Keratinocyte (primary cell): Measurements from ENCODE around the gene WFS1. TPM values are rescaled to one million over a fixed set of nuclear protein-coding genes. Genes with fewer than 3 reads are reported as not detected.

Experiments used
- DNase-seq: peaks from one replicate; pipeline ENCODE4 v3.0.0-alpha.2; 2011; ENCODE audit warnings: low read depth, missing footprints, low spot score
- FAIRE-seq: peaks from 2 replicates; lab custom pipeline; 2011; peaks lifted over from hg19 to GRCh38; lab: Jason Lieb, UNC
- H2AFZ ChIP-seq: 2 replicates; pipeline ENCODE4 v1.6.0; 2012; ENCODE audit warnings: low read length, control low read depth, inconsistent platforms; ENCODE audit not compliant: control insufficient read depth
- H3K27ac ChIP-seq: 2 replicates; pipeline ENCODE4 v1.5.1; 2011; ENCODE audit warnings: low read length; ENCODE audit not compliant: control insufficient read depth, insufficient read depth
- H3K27me3 ChIP-seq: 3 replicates; pipeline ENCODE4 v1.6.0; 2011; ENCODE audit warnings: low read length; ENCODE audit not compliant: control insufficient read depth, insufficient read depth; ENCODE audit errors: extremely low read depth
- H3K36me3 ChIP-seq, 2 experiments: 2 replicates in 1 of 2; 3 replicates in 1 of 2; pipeline ENCODE4 v1.5.1; 2011; ENCODE audit warnings: low read length in 2 of 2, mild to moderate bottlenecking in 1 of 2; ENCODE audit not compliant: control insufficient read depth in 2 of 2, insufficient read depth in 2 of 2; ENCODE audit errors: extremely low read depth in 1 of 2
- H3K4me1 ChIP-seq: 3 replicates; pipeline ENCODE4 v1.5.1; 2011; ENCODE audit warnings: low read length; ENCODE audit not compliant: control insufficient read depth, insufficient read depth; ENCODE audit errors: extremely low read depth
- H3K4me2 ChIP-seq: 3 replicates; pipeline ENCODE4 v1.6.0; 2011; ENCODE audit warnings: low read depth, low read length; ENCODE audit not compliant: control insufficient read depth, insufficient read depth; ENCODE audit errors: extremely low read depth
- H3K4me3 ChIP-seq, 3 experiments: fragments of 200-600 bp in 1 of 3; sonication (generic) in 1 of 3; 2 replicates in 2 of 3; 3 replicates in 1 of 3; pipeline ENCODE4 v1.5.1; 2011 to 2016; ENCODE audit warnings: low read length in 3 of 3, mild to moderate bottlenecking in 3 of 3, control low read depth in 2 of 3, inconsistent platforms in 1 of 3, low read depth in 1 of 3, mixed read lengths in 1 of 3, mixed run types in 1 of 3, moderate library complexity in 1 of 3; ENCODE audit not compliant: control insufficient read depth in 2 of 3, insufficient read depth in 2 of 3; ENCODE audit errors: extremely low read depth in 1 of 3
- H3K79me2 ChIP-seq: 2 replicates; pipeline ENCODE4 v1.6.0; 2012; ENCODE audit warnings: low read length; ENCODE audit not compliant: control insufficient read depth, insufficient read depth
- H3K9ac ChIP-seq: 3 replicates; pipeline ENCODE4 v1.6.0; 2011; ENCODE audit warnings: low read length; ENCODE audit not compliant: control insufficient read depth, insufficient read depth; ENCODE audit errors: extremely low read depth
- H3K9me1 ChIP-seq: 3 replicates; pipeline ENCODE4 v1.6.0; 2011; ENCODE audit warnings: low read length; ENCODE audit not compliant: control insufficient read depth, insufficient read depth; ENCODE audit errors: extremely low read depth
- H3K9me3 ChIP-seq: 2 replicates; pipeline ENCODE4 v1.5.1; 2012; ENCODE audit warnings: low read depth, low read length; ENCODE audit not compliant: control insufficient read depth
- H4K20me1 ChIP-seq: 3 replicates; pipeline ENCODE4 v1.6.0; 2011; ENCODE audit warnings: low read length; ENCODE audit not compliant: control insufficient read depth, insufficient read depth; ENCODE audit errors: extremely low read depth
- CTCF ChIP-seq, 3 experiments: IDR thresholded peaks in 1 of 3; conservative IDR thresholded peaks in 1 of 3; optimal IDR thresholded peaks in 1 of 3; 2 replicates in 2 of 3; 3 replicates in 1 of 3; pipeline versions ENCODE3 to v1.5.1; 2011; ENCODE audit warnings: low read length in 3 of 3, mild to moderate bottlenecking in 3 of 3, moderate library complexity in 2 of 3, control low read depth in 1 of 3, inconsistent platforms in 1 of 3; ENCODE audit not compliant: insufficient read depth in 2 of 3; ENCODE audit errors: extremely low read depth in 1 of 3
- EZH2 ChIP-seq: IDR thresholded peaks from one replicate; pipeline ENCODE4 v1.6.1; 2012; ENCODE audit warnings: inconsistent platforms, mild to moderate bottlenecking, low read length, moderate library complexity
- dilution Hi-C: fragments of 300-500 bp; cut with MboI; formaldehyde crosslinking; loops from one replicate; pipeline ENCODE4 v1.7.0; 2020; ENCODE audit warnings: low sequenced_read_pairs; ENCODE audit not compliant: extremely low pct_ligation_motif_present
- polyA plus RNA-seq, 5 experiments: library from polyadenylated mRNA; depleted of rRNA in 3 of 5; stranded (reverse) in 3 of 5; stranded (forward) in 1 of 5; unstranded in 1 of 5; fragments of >200 nt; gene quantifications; 1 replicate in 1 of 5; 2 replicates in 3 of 5; 3 replicates in 1 of 5; pipeline versions ENCODE4 v1.2.1 to v1.2.3, GENCODE V29; 2011 to 2012; ENCODE audit warnings: missing spikeins in 2 of 5, low read depth in 1 of 5, low replicate concordance in 1 of 5

The WFS1 gene
- polyA plus RNA-seq, 1 donor (not counting 4 experiments of a cell fraction or from before 2014, with no cell fraction given) = 7.0 TPM

- Histone ChIP-seq H3K9ac (no peak overlapping the region), H3K4me1 (no peaks in the 10 kb centered on the region), H3K4me2 (no peak overlapping the region), H3K27me3 (peaks cover 9% of the 10 kb centered on the region), H4K20me1 (no peaks in the 10 kb centered on the region), H3K9me3 (no peaks in the 10 kb centered on the region), H3K9me1 (no peaks in the 10 kb centered on the region), H3K4me3 (no peak overlapping the region), H3K79me2 (no peaks in the 10 kb centered on the region), H2AFZ (no peak overlapping the region), H3K36me3 (no peaks in the 10 kb centered on the region), H3K27ac (no peak overlapping the region)
- no peak for TF ChIP-seq EZH2
- TF ChIP-seq CTCF (optimal IDR thresholded peaks at IDR 0.05 in 1 of 3, IDR thresholded peaks at IDR 0.05 in 1 of 3, conservative IDR thresholded peaks at IDR 0.05 in 1 of 3; ENCODE audit: extremely low read depth in 1 of 3, insufficient read depth in 2 of 3, low read length in 3 of 3) = no peak
- DNase-seq (no peak), FAIRE-seq (no peak)
- dilution Hi-C loops = no loop called here
Observed at GRCh38 chr4:6251365-6251764, 18.3 kb upstream of the WFS1 start.

- dilution Hi-C loops = no loop called here
- Histone ChIP-seq H3K79me2 (no peaks in the 10 kb centered on the region), H3K9me1 (no peaks in the 10 kb centered on the region), H3K9me3 (no peaks in the 10 kb centered on the region), H2AFZ (no peak overlapping the region), H4K20me1 (no peaks in the 10 kb centered on the region), H3K36me3 (no peaks in the 10 kb centered on the region), H3K4me3 (no peak overlapping the region), H3K4me2 (no peak overlapping the region), H3K27ac (no peak overlapping the region), H3K27me3 (peaks cover 8% of the 10 kb centered on the region), H3K4me1 (no peaks in the 10 kb centered on the region), H3K9ac (no peak overlapping the region)
- FAIRE-seq = no peak
- DNase-seq = no peak
- no peak for TF ChIP-seq EZH2
- TF ChIP-seq CTCF (optimal IDR thresholded peaks at IDR 0.05 in 1 of 3, IDR thresholded peaks at IDR 0.05 in 1 of 3, conservative IDR thresholded peaks at IDR 0.05 in 1 of 3; ENCODE audit: extremely low read depth in 1 of 3, insufficient read depth in 2 of 3, low read length in 3 of 3) = no peak
Observed at GRCh38 chr4:6252051-6252450, 17.6 kb upstream of the WFS1 start.
